ENCODE results near the gene RTL10.

RTL10 gene

GRCh38 chr22:19876314-19876940 lies 21.8 kb upstream of the RTL10 start:
- no peak for DNase-seq (ENCODE audit: low read depth in 3 of 3, low spot score in 1 of 3)

GRCh38 chr22:19875531-19876313 lies 21.0 kb upstream of the RTL10 start:
- DNase-seq (ENCODE audit: low read depth in 3 of 3, low spot score in 1 of 3): no peak

- no peak for DNase-seq (ENCODE audit: low read depth in 3 of 3, low spot score in 1 of 3)
Observed at GRCh38 chr22:19875061-19875530, 20.4 kb upstream of the RTL10 start.

GRCh38 chr22:19874307-19875060 lies 19.8 kb upstream of the RTL10 start:
- DNase-seq (ENCODE audit: low read depth in 3 of 3, low spot score in 1 of 3): no peak

- no peak for DNase-seq (ENCODE audit: low read depth in 3 of 3, low spot score in 1 of 3)
Observed at GRCh38 chr22:19873960-19874306, 19.3 kb upstream of the RTL10 start.

GRCh38 chr22:19873138-19873959 lies 18.7 kb upstream of the RTL10 start:
- no peak for DNase-seq (ENCODE audit: low read depth in 3 of 3, low spot score in 1 of 3)

GRCh38 chr22:19872779-19873137 lies 18.1 kb upstream of the RTL10 start:
- no peak for DNase-seq (ENCODE audit: low read depth in 3 of 3, low spot score in 1 of 3)

GRCh38 chr22:19871845-19872778 lies 17.4 kb upstream of the RTL10 start:
- DNase-seq (ENCODE audit: low read depth in 3 of 3, low spot score in 1 of 3): no peak

- no peak for DNase-seq (ENCODE audit: low read depth in 3 of 3, low spot score in 1 of 3)
Observed at GRCh38 chr22:19871023-19871844, 16.6 kb upstream of the RTL10 start.

- DNase-seq (ENCODE audit: low read depth in 3 of 3, low spot score in 1 of 3): no peak
Observed at GRCh38 chr22:19870153-19871022, 15.7 kb upstream of the RTL10 start.

- DNase-seq (ENCODE audit: low read depth in 3 of 3, low spot score in 1 of 3): no peak
Observed at GRCh38 chr22:19869497-19870152, 15.0 kb upstream of the RTL10 start.

GRCh38 chr22:19868773-19869471 lies 14.2 kb upstream of the RTL10 start:
- DNase-seq (ENCODE audit: low read depth in 3 of 3, low spot score in 1 of 3): no peak

GRCh38 chr22:19868333-19868732 lies 13.7 kb upstream of the RTL10 start:
- no peak for DNase-seq (ENCODE audit: low read depth in 3 of 3, low spot score in 1 of 3)

- no peak for DNase-seq (ENCODE audit: low read depth in 3 of 3, low spot score in 1 of 3)
Observed at GRCh38 chr22:19867617-19868016, 12.9 kb upstream of the RTL10 start.

- no peak for DNase-seq (ENCODE audit: low read depth in 3 of 3, low spot score in 1 of 3)
Observed at GRCh38 chr22:19866665-19867009, 12.0 kb upstream of the RTL10 start.

GRCh38 chr22:19865141-19865829 lies 10.6 kb upstream of the RTL10 start:
- no peak for DNase-seq (ENCODE audit: low read depth in 3 of 3, low spot score in 1 of 3)

All from stimulated activated CD4-positive, alpha-beta T cell treated with anti-CD3 and anti-CD28 coated beads, TNF-alpha, amount 100 ng/mL, for 1 hour (primary cell).